ENCODE results near the gene COX20.

DNA sequence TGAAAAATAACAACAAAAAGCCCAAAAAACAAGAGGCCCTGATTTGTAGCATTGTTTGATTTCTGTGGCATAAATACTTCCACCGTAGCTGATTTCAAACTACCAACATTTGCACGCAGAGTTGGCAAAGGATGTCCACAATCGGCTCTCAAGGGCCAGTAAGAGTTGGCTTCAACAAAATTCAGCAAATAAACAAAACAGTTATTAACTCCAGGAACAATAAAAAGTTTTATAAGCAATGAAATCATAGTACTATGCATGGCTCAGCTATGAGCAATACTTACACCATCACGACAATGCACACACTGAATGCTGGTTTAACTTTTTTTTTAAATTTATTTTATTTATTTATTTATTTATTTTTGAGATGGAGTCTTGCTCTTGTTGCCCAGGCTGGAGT is 8.7 kb upstream of the COX20 start:
- TF ChIP-seq, protein P1, sequence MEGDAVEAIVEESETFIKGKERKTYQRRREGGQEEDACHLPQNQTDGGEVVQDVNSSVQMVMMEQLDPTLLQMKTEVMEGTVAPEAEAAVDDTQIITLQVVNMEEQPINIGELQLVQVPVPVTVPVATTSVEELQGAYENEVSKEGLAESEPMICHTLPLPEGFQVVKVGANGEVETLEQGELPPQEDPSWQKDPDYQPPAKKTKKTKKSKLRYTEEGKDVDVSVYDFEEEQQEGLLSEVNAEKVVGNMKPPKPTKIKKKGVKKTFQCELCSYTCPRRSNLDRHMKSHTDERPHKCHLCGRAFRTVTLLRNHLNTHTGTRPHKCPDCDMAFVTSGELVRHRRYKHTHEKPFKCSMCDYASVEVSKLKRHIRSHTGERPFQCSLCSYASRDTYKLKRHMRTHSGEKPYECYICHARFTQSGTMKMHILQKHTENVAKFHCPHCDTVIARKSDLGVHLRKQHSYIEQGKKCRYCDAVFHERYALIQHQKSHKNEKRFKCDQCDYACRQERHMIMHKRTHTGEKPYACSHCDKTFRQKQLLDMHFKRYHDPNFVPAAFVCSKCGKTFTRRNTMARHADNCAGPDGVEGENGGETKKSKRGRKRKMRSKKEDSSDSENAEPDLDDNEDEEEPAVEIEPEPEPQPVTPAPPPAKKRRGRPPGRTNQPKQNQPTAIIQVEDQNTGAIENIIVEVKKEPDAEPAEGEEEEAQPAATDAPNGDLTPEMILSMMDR (IDR thresholded peaks at IDR 0.05), result no peak
- no peak for TF ChIP-seq POLR2AphosphoS5 (IDR thresholded peaks at IDR 0.05; ENCODE audit: low read depth, low read length)
- TF ChIP-seq NRF1 (IDR thresholded peaks at IDR 0.05; ENCODE audit: low read depth, low read length), result no peak
- TF ChIP-seq, protein P2, sequence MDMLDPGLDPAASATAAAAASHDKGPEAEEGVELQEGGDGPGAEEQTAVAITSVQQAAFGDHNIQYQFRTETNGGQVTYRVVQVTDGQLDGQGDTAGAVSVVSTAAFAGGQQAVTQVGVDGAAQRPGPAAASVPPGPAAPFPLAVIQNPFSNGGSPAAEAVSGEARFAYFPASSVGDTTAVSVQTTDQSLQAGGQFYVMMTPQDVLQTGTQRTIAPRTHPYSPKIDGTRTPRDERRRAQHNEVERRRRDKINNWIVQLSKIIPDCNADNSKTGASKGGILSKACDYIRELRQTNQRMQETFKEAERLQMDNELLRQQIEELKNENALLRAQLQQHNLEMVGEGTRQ (IDR thresholded peaks at IDR 0.05; ENCODE audit: borderline replicate concordance, low read depth, low read length), result no peak
- no peak for TF ChIP-seq RFX5 (IDR thresholded peaks at IDR 0.05; ENCODE audit: low read length)
